GM18951 (cell line): ENCODE measurements around the gene UTY.

ENCODE experiments used
- POLR2A ChIP-seq: IDR thresholded peaks from 4 replicates; pipeline ENCODE4 v1.6.1; 2011; ENCODE audit warnings: mild to moderate bottlenecking; ENCODE audit not compliant: insufficient read length, insufficient read depth; ENCODE audit errors: extremely low read depth
- in situ Hi-C: fragments of 300-500 bp; cut with MboI; formaldehyde crosslinking; loops from one replicate; pipeline ENCODE4 v1.12.0; 2022; ENCODE audit warnings: low sequenced_read_pairs, mixed read lengths, inconsistent platforms; ENCODE audit not compliant: unreplicated experiment

The UTY gene

DNA sequence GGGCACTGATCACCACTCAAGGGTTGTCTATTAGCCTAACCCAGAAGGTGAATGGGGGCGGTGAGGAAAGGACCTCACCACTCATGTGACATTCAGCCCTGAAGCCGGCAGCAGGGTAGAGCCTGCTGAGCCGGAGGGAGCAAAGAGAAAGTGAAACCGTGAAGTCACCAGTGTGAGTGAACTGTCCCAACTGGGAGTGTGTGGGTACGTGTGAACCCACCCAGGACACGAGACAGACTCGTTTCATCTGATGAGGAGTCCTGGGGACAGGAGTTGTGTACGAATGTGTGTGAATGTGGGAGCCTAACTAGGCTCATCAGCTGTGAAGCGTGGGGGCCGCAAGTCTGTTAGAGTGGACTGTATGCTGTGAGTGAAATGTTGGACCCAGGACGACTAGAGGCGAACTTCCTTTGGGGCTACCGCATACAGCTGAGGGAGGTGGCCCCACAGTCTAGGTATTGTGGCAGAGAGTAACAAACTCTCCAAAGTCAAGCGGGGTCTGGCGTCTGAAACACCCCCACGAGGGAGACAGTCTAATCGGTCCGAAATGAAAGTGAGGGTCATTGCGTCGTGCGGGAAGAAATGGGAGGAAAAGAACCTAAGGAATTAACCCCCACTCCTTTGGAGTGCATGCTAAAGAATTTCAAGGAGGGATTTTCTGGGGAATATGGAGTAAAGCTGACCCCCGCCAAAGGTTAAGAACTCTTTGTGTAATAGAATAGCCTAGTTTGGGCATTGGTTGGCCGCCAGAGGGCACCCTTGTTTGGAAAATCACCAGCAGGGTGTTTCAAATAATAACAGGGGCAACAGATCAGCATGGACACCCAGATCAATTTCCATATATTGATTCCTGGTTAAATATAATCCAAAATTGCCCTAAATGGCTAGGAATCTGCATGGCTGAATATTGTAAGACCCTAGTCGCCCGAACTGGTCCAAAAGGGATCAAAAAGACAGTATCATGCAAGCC lies 43.6 kb downstream of the UTY start:
- in situ Hi-C loops: no loop called here
- no peak for TF ChIP-seq POLR2A

DNA sequence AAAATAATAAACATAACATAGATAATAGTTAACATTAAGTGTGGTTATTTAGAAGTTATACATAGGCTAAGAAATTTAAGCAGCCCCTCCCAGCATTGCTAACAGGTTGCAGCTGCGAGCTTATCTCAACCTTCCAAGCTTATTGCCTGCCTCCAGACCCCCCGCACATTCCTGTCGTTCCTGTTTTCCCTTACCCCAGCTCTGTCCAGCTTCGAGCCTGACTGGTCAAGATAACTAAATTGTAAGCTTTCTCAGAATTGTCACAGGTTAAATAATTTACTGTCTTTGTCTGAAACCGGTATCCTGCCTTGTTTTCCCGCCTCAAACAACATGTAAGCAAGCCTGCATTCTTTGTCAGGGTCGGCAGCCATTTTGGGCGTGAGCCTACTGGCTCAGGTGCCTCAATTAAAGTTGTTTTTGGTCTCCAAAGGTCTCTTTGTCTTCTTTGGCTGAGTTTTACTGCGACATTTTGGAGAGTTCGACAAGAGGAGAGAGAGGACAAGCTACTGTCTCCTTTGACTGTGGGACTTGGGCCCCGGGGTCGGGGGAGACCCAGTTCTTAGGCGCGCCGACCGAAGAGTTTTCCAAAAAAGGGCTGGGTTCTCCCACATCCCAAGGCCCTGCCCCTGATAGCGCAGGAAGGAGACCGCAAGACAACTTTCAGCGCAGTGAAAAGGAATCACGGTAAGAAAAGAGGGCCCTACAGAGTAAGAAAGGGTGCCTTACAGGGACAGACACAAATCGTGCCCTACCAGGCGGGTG lies 44.4 kb downstream of the UTY start:
- TF ChIP-seq POLR2A: no peak

DNA sequence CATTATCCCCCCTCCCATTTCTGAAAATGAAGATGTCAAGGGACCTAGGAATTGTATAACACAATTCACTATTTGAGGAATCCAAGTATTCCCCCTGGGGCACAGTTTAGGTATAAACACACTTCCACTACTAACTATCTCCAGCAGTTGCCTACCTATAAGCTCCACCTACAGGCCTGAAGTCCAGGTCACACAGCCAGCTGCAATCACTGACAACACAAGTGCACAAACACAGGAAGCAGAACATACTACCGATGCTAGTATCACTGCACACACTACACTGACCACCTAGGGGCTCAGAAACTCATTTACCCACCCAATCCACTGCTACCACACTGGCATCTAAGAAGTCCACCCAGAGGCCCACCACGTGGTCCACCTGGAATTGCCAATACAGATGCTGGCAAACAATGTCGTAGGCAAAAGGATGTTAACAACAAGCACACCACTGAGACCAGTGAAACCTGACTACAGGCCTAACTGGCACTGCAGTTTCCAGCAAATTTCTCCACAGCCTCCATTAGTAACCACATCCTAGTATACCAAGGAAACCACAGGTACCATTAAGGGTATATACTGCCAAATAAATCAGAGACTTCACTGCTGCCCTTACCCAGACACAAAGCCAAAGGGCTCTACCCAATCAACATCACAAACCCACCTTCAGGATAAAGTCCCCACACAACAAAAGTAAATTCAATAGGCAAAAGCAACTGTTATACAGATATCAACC lies 47.4 kb downstream of the UTY start:
- in situ Hi-C loops: no loop called here

More for the DNA sequence above, 44.4 kb downstream of the UTY start:
- in situ Hi-C loops: no loop called here

DNA sequence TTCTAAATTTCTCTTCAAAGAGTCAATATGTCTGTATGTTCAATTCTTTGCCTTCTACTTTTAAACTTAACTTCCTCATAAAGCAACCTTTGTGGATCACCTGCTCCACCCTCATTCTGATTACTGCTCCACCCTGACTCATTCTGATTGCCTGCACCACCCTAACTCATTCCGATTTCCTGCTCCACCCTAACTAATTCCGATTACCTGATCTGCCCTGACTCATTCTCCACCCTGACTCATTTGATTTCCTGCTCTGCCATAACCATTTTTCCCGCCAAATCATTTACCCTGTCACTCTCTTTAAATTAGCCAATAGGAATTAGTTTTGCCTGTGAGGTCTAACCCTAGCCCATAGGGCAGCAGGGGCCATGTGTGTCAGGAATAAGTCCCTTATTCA lies 50.3 kb downstream of the UTY start:
- TF ChIP-seq POLR2A: no peak
- in situ Hi-C loops: no loop called here

More for the DNA sequence above, 47.4 kb downstream of the UTY start:
- no peak for TF ChIP-seq POLR2A

DNA sequence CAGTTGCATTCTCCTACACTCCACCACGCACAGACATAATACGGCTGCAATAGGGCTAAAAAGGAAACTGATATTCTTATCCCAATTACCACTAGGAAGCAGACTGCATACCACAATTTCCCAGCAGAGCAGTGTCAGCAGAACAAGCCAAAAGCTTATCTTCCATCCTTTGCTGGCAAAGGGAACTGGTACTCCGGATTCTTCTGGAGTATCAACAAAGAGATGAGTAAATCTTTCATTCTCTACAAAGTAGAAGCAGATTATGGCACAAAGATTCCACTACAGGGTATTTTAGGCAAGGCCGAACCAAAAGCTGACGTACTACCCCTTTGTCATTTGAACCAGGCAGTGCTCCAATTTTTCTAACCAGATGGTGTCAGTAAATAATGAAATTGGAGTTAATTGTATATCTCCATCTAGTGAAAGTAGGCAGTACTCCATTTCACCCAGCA lies 56.5 kb downstream of the UTY start:
- in situ Hi-C loops: no loop called here
- TF ChIP-seq POLR2A: no peak

DNA sequence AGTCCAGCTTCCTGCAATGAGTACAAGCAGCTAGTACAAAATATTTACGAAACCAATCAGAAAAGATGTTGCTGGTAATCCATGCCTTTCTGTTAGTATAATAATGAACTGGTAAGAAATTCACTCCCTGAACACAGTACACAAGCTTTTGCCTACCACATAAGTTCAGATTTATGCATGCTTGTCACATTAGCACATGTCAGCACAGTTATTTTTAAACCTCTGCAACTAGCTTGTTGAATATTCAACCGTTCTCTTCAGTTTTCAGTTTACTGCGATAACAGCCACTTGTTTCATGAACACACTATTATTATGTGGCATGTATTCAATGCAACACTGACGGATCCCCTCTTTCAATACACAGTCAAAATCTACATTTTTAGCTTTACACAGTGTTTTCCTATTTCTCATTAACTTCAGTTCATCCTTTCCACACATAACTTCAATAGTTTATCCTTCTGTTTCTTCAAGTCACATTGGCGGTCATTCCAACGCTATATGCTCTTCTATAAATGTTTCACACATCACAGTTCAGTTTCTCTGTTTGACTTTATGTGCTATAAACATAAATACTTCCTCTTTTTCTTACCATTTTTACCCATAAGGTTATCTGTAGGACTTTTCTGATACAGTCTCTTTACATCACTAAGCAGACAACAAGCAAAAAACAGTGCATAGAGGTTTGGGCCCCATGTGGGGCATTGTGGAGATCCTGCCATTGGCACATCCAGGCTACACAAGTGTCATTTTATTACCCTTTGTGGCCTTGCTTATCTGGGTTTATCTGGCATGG lies 62.8 kb downstream of the UTY start:
- no peak for TF ChIP-seq POLR2A
- in situ Hi-C loops: no loop called here

DNA sequence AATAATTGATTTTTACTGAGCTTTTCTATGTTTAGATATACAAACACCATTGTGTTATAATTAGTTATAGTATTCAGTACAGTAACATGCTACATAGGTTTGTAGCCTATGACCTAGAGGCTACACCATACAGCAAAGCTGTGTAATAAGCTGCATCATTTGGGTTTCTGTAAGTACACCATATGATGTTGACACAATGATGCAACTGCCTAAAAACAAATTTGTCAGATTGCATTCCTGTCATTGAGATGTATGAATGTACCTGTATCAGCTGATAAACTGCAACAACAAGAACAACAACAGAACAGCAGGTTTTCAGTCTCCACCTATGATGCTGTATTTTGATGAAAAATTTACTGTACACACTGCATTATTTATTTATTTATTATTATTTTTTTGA lies 64.3 kb downstream of the UTY start:
- TF ChIP-seq POLR2A: no peak
- in situ Hi-C loops: no loop called here

DNA sequence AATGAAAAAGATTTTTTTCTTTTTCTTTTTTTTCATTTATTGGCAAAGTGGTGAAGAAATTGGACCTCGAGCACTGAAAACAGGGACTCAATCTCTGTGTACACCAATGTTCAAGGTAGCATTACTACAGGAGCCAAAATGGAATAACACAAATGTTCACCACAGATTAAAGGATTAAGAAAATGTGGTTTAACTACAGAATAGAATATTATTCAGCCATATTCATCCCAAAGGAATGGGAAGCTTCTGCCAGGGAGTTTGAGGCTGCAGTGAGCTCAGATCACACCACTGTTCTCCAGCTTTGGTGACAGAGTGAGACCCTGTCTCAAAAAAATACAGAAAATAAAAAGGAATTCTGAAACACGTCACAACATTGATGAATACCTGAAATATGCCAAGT lies 81.0 kb downstream of the UTY start:
- in situ Hi-C loops: no loop called here
- TF ChIP-seq POLR2A: no peak

DNA sequence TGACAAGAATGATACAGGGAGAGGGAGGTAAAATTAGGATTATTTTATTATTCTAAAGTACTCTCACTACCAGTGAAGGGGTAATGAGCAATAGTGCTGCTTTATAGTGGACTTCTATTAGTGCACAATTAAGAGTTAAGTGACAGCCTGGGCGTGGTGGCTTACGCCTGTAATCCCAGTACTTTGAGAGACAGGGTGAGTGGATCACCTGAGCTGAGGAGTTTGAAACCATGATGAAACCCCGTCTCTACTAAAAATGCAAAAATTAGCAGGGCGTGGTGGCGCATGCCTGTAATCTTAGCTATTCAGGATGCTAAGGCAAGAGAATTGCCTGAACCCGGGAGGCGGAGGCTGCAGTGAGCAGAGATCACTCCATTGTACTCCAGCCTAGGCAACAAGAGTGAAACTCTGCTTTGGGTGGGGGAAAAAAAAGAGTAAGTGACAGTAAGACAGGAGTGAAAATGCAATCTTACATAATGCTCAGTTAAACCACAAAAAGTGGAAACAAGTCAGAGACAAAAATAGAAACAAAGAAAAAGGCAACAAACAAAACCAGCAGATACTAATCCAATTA lies 98.6 kb downstream of the UTY start:
- in situ Hi-C loops: no loop called here
- TF ChIP-seq POLR2A: no peak

DNA sequence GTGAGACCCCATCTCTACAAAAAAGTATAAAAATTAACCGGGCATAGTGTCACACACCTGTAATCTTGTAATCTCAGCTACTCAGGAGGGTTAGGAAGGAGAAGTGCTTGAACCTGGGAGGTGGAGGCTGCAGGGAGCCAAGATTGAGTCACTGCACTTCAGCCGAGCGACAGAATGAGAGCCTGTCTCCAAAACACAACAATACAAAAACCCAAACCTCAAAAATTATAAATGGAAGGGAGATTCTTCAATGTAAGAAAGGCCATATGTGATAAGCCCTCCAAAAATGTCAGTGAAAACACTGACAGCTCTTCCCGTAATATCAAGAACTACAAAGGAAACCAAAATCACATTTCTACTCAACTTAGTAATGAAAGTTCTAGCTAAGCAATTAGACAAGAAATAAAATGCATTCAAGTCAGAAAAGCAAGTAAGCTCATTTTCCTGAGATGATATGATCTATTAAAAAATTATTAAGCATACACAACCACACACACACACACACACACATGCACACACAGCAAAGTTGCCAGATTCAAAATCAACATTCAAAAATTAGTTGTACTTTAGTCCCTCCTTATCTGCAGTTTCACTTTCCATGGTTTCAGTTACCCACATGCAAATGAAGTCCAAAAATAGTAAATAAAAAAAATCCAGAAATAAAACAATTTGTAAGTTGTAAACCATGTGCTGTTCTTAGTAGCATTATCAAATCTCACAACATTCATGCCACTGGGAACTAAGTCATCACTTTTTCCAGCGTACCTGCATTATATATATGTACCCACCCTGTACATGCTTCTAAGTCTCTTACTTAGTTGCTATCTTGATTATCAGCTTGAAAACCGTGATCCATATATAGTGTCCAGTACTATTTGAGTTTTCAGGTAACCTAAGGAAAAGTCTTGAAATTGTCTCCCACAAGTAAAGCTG lies 108.7 kb downstream of the UTY start:
- in situ Hi-C loops: no loop called here
- TF ChIP-seq POLR2A: no peak

DNA sequence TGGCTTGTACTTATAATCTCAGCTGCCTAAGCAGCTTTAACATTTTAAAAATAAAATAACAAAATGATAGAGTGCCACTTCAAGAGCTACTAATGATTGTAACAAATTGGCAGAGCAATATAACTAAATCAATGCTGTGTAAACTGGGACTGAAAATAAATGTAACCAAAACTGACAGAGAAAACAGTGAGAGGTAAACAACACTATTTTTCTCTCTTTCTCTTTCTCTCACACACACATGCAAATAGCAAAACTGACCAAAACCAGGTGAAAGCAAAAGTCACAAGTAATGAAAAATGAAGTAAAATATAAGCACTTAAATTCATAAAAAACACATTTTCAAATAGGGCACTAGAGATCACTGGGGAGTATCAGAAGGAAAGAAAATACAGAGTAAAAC lies 109.6 kb downstream of the UTY start:
- in situ Hi-C loops: no loop called here
- no peak for TF ChIP-seq POLR2A
